BJ (cell line): ENCODE data around the gene ZNF649. TPM values are rescaled to one million over a fixed set of nuclear protein-coding genes. Genes with fewer than 3 reads are reported as not detected.

Source experiments
- CTCF ChIA-PET: fragments of 350-600 bp; formaldehyde crosslinking; extraction: SDS; loops from one replicate; lab custom pipeline; 2021; ENCODE audit warnings: antibody characterized with exemption, inconsistent platforms; lab: Yijun Ruan, JAX
- POLR2A ChIA-PET: fragments of 300-600 bp; sonication (Branson Sonifier 250); formaldehyde crosslinking; extraction: SDS; loops from one replicate; lab custom pipeline; 2021; ENCODE audit warnings: antibody characterized with exemption; lab: Charles Lee
- DNase-seq: peaks from one replicate; pipeline ENCODE4 v3.0.0-alpha.2; 2011; ENCODE audit warnings: low read depth
- H3K27me3 ChIP-seq: 2 replicates; pipeline ENCODE4 v1.6.0; 2011; ENCODE audit warnings: low read length; ENCODE audit not compliant: control insufficient read depth, insufficient read depth
- H3K36me3 ChIP-seq: 2 replicates; pipeline ENCODE4 v1.5.1; 2011; ENCODE audit warnings: low read length; ENCODE audit not compliant: control insufficient read depth, insufficient read depth
- H3K4me3 ChIP-seq: 2 replicates; pipeline ENCODE4 v1.5.1; 2011; ENCODE audit warnings: low read depth, mild to moderate bottlenecking, control low read depth, low read length
- CTCF ChIP-seq: IDR thresholded peaks from 2 replicates; pipeline ENCODE4 v1.5.1; 2011; ENCODE audit warnings: low read depth, mild to moderate bottlenecking, control low read depth, inconsistent platforms, low read length, moderate library complexity; ENCODE audit not compliant: insufficient read depth
- polyA plus RNA-seq: library from polyadenylated mRNA; depleted of rRNA; stranded (reverse); fragments of >200 nt; gene quantifications from 2 replicates; pipeline ENCODE4 v1.2.3, GENCODE V29; 2011; rRNA removed

Gene ZNF649
- polyA plus RNA-seq, 1 experiment = 2.5 TPM

GRCh38 chr19:51884713-51885112 is 20.1 kb downstream of the ZNF649 start:
- no peak for TF ChIP-seq CTCF
- H3K27me3 ChIP-seq = no peaks in the 10 kb centered on the region
- no peaks in the 10 kb centered on the region for H3K36me3 ChIP-seq
- ChIA-PET POLR2A (no interaction called here), CTCF (interaction anchor here (1.4 kb wide), 1 partner anchor 19 kb away, joined by 4 read pairs; no protein-coding TSS in a partner anchor)
- DNase-seq = no peak
- no peak overlapping the region for H3K4me3 ChIP-seq

GRCh38 chr19:51882518-51882917 is 22.3 kb downstream of the ZNF649 start:
- ChIA-PET POLR2A (no interaction called here), CTCF (no interaction called here)
- no peak for TF ChIP-seq CTCF
- DNase-seq = no peak
- no peaks in the 10 kb centered on the region for H3K27me3 ChIP-seq
- H3K4me3 ChIP-seq = no peak overlapping the region
- no peaks in the 10 kb centered on the region; the same call in 1 of the 2 replicates for H3K36me3 ChIP-seq

- no peak for TF ChIP-seq CTCF
- Histone ChIP-seq H3K4me3 (no peak overlapping the region), H3K27me3 (no peaks in the 10 kb centered on the region), H3K36me3 (no peaks in the 10 kb centered on the region; the same call in 1 of the 2 replicates)
- CTCF ChIA-PET = no interaction called here
- DNase-seq = no peak
- POLR2A ChIA-PET = no interaction called here
These were observed 31.7 kb downstream of the ZNF649 start for GRCh38 chr19:51873097-51873496.

GRCh38 chr19:51861870-51862622 is 42.8 kb downstream of the ZNF649 start:
- H3K4me3 ChIP-seq = no peak overlapping the region
- H3K36me3 ChIP-seq = no peaks in the 10 kb centered on the region
- no peak for DNase-seq
- H3K27me3 ChIP-seq = no peaks in the 10 kb centered on the region
- ChIA-PET CTCF (interaction anchor here (1.0 kb wide), 1 partner anchor 18 kb away, joined by 3 read pairs; no protein-coding TSS in a partner anchor), POLR2A (no interaction called here)
- no peak for TF ChIP-seq CTCF

Other genes starting within 250 kb of the ZNF649 start
- 6.4 and 8.5 TPM in 2 replicates for gene SPACA6, start 211.7 kb downstream of the ZNF649 start, polyA plus RNA-seq
- not detected in 2 replicates for gene HAS1, start 181.0 kb downstream of the ZNF649 start, polyA plus RNA-seq
- gene FPR1, start 153.1 kb downstream of the ZNF649 start, polyA plus RNA-seq = not detected in 2 replicates
- not detected in 2 replicates for gene FPR2, start 143.8 kb downstream of the ZNF649 start, polyA plus RNA-seq
- not detected in 2 replicates for gene FPR3, start 109.9 kb downstream of the ZNF649 start, polyA plus RNA-seq
- gene ZNF577, start 17.1 kb downstream of the ZNF649 start, polyA plus RNA-seq = 4.6 and 8.3 TPM in 2 replicates
- gene ZNF613, start 22.5 kb upstream of the ZNF649 start, polyA plus RNA-seq = 5.1 and 6.6 TPM in 2 replicates
- 5.5 and 8.0 TPM in 2 replicates for gene ZNF350, start 81.8 kb upstream of the ZNF649 start, polyA plus RNA-seq
- gene ZNF615, start 103.2 kb upstream of the ZNF649 start, polyA plus RNA-seq = 3.8 and 6.2 TPM in 2 replicates
- 4.3 and 5.9 TPM in 2 replicates for gene ZNF614, start 123.4 kb upstream of the ZNF649 start, polyA plus RNA-seq
- gene ZNF432, start 143.8 kb upstream of the ZNF649 start, polyA plus RNA-seq = 1.9 and 4.4 TPM in 2 replicates
- gene ZNF841, start 190.7 kb upstream of the ZNF649 start, polyA plus RNA-seq = 4.8 and 6.7 TPM in 2 replicates
- 2.6 and 3.1 TPM in 2 replicates for gene ZNF616, start 234.9 kb upstream of the ZNF649 start, polyA plus RNA-seq